Fibroblast of lung (primary cell): Measurements from ENCODE around the gene RUFY1.

Experiments
- CTCF ChIP-seq, 2 donors: IDR thresholded peaks in 1 of 2; conservative IDR thresholded peaks in 1 of 2; 1 replicate in 1 of 2; 2 replicates in 1 of 2; pipeline ENCODE4 v1.5.1; 2011 to 2012; ENCODE audit warnings: low read length in 2 of 2, control low read depth in 1 of 2, inconsistent platforms in 1 of 2, low read depth in 1 of 2, mild to moderate bottlenecking in 1 of 2
- EZH2 ChIP-seq: IDR thresholded peaks from 2 replicates; pipeline ENCODE4 v1.5.1; 2012; ENCODE audit warnings: low read length, control low read depth, mild to moderate bottlenecking; ENCODE audit errors: missing control alignments

DNA sequence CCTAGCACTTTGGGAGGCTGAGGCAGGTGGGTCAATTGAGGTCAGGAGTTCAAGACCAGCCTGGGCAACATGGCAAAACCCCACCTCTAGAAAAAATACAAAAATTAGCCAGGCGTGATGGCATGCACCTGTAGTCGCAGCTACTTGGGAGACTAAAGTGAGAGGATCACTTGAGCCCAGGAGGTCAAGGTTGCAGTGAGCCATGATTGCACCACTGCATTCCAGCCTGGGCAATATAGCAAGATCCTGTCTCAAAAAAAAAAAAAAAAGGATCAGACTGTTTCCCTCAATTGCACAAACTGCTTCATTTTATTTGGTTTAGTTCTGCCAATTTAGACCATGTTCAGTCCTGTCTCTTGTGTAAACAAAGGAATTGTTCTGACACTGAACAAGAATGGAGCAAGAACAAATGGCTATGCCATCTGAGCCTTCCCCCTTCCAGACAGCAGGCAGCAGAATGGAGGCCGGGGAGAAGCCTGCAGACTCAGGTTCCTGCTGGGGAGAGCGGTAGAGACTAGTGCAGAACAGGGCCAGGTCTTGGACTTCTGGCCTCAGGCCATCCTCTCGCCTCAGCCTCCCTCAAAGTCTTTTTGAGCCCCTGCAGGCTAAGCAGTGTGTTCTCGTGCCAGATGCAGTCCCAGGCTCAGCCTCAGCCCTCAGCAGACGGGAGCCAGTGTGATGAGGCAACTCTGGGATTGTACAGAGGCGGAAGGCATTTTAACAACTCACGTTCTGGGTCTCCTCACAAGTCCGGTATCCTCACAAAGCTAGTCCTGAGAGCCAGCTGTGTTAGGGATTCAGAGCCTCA is 54.9 kb downstream of the RUFY1 start:
- no peak for TF ChIP-seq CTCF (conservative IDR thresholded peaks at IDR 0.05 in 1 of 2, IDR thresholded peaks at IDR 0.05 in 1 of 2; ENCODE audit: low read depth in 1 of 2, low read length in 2 of 2)
- TF ChIP-seq EZH2, result no peak
